Skeletal muscle satellite cell (primary cell): Measurements from ENCODE around the gene CARD9.

ENCODE experiments used
- H3K27me3 ChIP-seq: 2 replicates; pipeline ENCODE4 v1.7.0; 2013; ENCODE audit warnings: low read length; ENCODE audit not compliant: control insufficient read depth, insufficient read depth
- H3K36me3 ChIP-seq: 2 replicates; pipeline ENCODE4 v1.7.0; 2013; ENCODE audit warnings: mild to moderate bottlenecking, control low read depth, low read length; ENCODE audit not compliant: insufficient read depth
- H3K4me1 ChIP-seq: 2 replicates; pipeline ENCODE4 v1.7.0; 2013; ENCODE audit warnings: low read length; ENCODE audit not compliant: control insufficient read depth, insufficient read depth
- H3K4me2 ChIP-seq: 2 replicates; pipeline ENCODE4 v1.7.0; 2013; ENCODE audit warnings: mild to moderate bottlenecking, low read length
- H3K4me3 ChIP-seq: 2 replicates; pipeline ENCODE4 v1.7.0; 2013; ENCODE audit warnings: low read length
- H3K9ac ChIP-seq: 2 replicates; pipeline ENCODE4 v1.7.0; 2013; ENCODE audit warnings: mild to moderate bottlenecking, low read depth, low read length, moderate library complexity
- H3K9me3 ChIP-seq: replicated peaks from 2 replicates; pipeline ENCODE4 v1.7.0; 2013; ENCODE audit warnings: mild to moderate bottlenecking, control low read depth, low read length

The CARD9 gene

GRCh38 chr9:136368190-136368589 lies 5.3 kb downstream of the CARD9 start:
- H3K9me3 ChIP-seq: no peaks in the 10 kb centered on the region
- H3K4me2 ChIP-seq: no peak overlapping the region
- H3K4me3 ChIP-seq: no peak overlapping the region
- H3K9ac ChIP-seq: no peak overlapping the region
- H3K36me3 ChIP-seq: no peaks in the 10 kb centered on the region
- H3K4me1 ChIP-seq: peaks cover 20% of the 10 kb centered on the region
- H3K27me3 ChIP-seq: no peaks in the 10 kb centered on the region

- Histone ChIP-seq H3K4me1 (peaks cover 19% of the 10 kb centered on the region), H3K27me3 (no peaks in the 10 kb centered on the region), H3K4me3 (no peak overlapping the region), H3K9ac (no peak overlapping the region), H3K9me3 (no peaks in the 10 kb centered on the region), H3K4me2 (no peak overlapping the region), H3K36me3 (no peaks in the 10 kb centered on the region)
These were observed 5.9 kb downstream of the CARD9 start for GRCh38 chr9:136367296-136368145.

- no peaks in the 10 kb centered on the region for H3K27me3 ChIP-seq
- H3K36me3 ChIP-seq: no peaks in the 10 kb centered on the region
- no peak overlapping the region for H3K9ac ChIP-seq
- no peak overlapping the region for H3K4me2 ChIP-seq
- H3K4me3 ChIP-seq: no peak overlapping the region
- no peaks in the 10 kb centered on the region for H3K9me3 ChIP-seq
- peaks cover 14% of the 10 kb centered on the region for H3K4me1 ChIP-seq
These were observed 6.6 kb downstream of the CARD9 start for GRCh38 chr9:136366826-136367225.

GRCh38 chr9:136365775-136366222 lies 7.7 kb downstream of the CARD9 start:
- Histone ChIP-seq H3K4me3 (no peak overlapping the region), H3K36me3 (no peaks in the 10 kb centered on the region), H3K27me3 (no peaks in the 10 kb centered on the region), H3K9me3 (no peaks in the 10 kb centered on the region), H3K4me1 (peaks cover 14% of the 10 kb centered on the region), H3K4me2 (no peak overlapping the region), H3K9ac (no peak overlapping the region)

GRCh38 chr9:136364942-136365774 lies 8.3 kb downstream of the CARD9 start:
- Histone ChIP-seq H3K4me2 (no peak overlapping the region), H3K27me3 (no peaks in the 10 kb centered on the region), H3K36me3 (no peaks in the 10 kb centered on the region), H3K4me3 (no peak overlapping the region), H3K9me3 (no peaks in the 10 kb centered on the region), H3K4me1 (peaks cover 14% of the 10 kb centered on the region), H3K9ac (no peak overlapping the region)

- Histone ChIP-seq H3K9ac (no peak overlapping the region), H3K4me3 (peak overlapping the region; percentile 97)
These were observed 9.3 kb downstream of the CARD9 start for GRCh38 chr9:136363949-136364748.

GRCh38 chr9:136363106-136363948 lies 10.1 kb downstream of the CARD9 start, which contains the start of gene DNLZ:
Gene DNLZ (minus strand): TSS chr9:136363744. CDS start chr9:136363714, 30 bp downstream.
- H3K9me3 ChIP-seq: no peaks in the 10 kb centered on the region
- peaks cover 14% of the 10 kb centered on the region for H3K4me1 ChIP-seq
- peak within 1 kb of the TSS; percentile 100 for H3K9ac ChIP-seq
- H3K27me3 ChIP-seq: no peaks in the 10 kb centered on the region
- peak within 1 kb of the TSS; percentile 90 for H3K4me2 ChIP-seq
- H3K36me3 ChIP-seq: peaks cover 4% of the 10 kb centered on the region
- H3K4me3 ChIP-seq: peak within 1 kb of the TSS; percentile 97

More at GRCh38 chr9:136363949-136364748, 9.3 kb downstream of the CARD9 start:
- peaks cover 14% of the 10 kb centered on the region for H3K4me1 ChIP-seq
- no peaks in the 10 kb centered on the region for H3K36me3 ChIP-seq
- H3K27me3 ChIP-seq: no peaks in the 10 kb centered on the region
- H3K4me2 ChIP-seq: peak overlapping the region; percentile 90
- no peaks in the 10 kb centered on the region for H3K9me3 ChIP-seq

GRCh38 chr9:136362450-136362784 lies 11.1 kb downstream of the CARD9 start:
- H3K4me3 ChIP-seq: no peak overlapping the region
- no peak overlapping the region for H3K9ac ChIP-seq
- H3K4me2 ChIP-seq: peak overlapping the region; percentile 90
- H3K27me3 ChIP-seq: no peaks in the 10 kb centered on the region
- H3K36me3 ChIP-seq: peaks cover 11% of the 10 kb centered on the region
- peaks cover 14% of the 10 kb centered on the region for H3K4me1 ChIP-seq
- H3K9me3 ChIP-seq: no peaks in the 10 kb centered on the region

GRCh38 chr9:136361754-136362449 lies 11.6 kb downstream of the CARD9 start:
- no peaks in the 10 kb centered on the region for H3K9me3 ChIP-seq
- H3K4me2 ChIP-seq: no peak overlapping the region
- no peaks in the 10 kb centered on the region for H3K27me3 ChIP-seq
- H3K4me1 ChIP-seq: peaks cover 14% of the 10 kb centered on the region
- H3K9ac ChIP-seq: no peak overlapping the region
- H3K4me3 ChIP-seq: no peak overlapping the region
- H3K36me3 ChIP-seq: peaks cover 11% of the 10 kb centered on the region

GRCh38 chr9:136361047-136361753 lies 12.3 kb downstream of the CARD9 start:
- Histone ChIP-seq H3K27me3 (no peaks in the 10 kb centered on the region), H3K4me1 (peaks cover 14% of the 10 kb centered on the region), H3K4me3 (no peak overlapping the region), H3K4me2 (no peak overlapping the region), H3K36me3 (peaks cover 15% of the 10 kb centered on the region), H3K9me3 (no peaks in the 10 kb centered on the region), H3K9ac (no peak overlapping the region)
